Loucy (cell line): Measurements from ENCODE around the gene SDK1.

Source experiments
- H2AFZ ChIP-seq: fragments of 200-600 bp; sonication (generic); 2 replicates; pipeline ENCODE4 v1.6.0; 2016; ENCODE audit warnings: antibody characterized with exemption, mild to moderate bottlenecking, low read length, moderate library complexity
- H3F3A ChIP-seq: fragments of 200-600 bp; 2 replicates; pipeline ENCODE4 v1.6.0; 2016; ENCODE audit warnings: antibody characterized with exemption, low read depth, mild to moderate bottlenecking
- H3K27me3 ChIP-seq: fragments of 200-600 bp; sonication (generic); 2 replicates; pipeline ENCODE4 v1.6.1; 2014; ENCODE audit warnings: low read length, mild to moderate bottlenecking; ENCODE audit not compliant: insufficient read depth, poor library complexity, severe bottlenecking
- H3K36me3 ChIP-seq: fragments of 200-600 bp; sonication (generic); 2 replicates; pipeline ENCODE4 v1.6.1; 2016; ENCODE audit warnings: low read length; ENCODE audit not compliant: insufficient read depth
- H3K4me1 ChIP-seq: fragments of 200-600 bp; sonication (generic); 2 replicates; pipeline ENCODE4 v1.5.1; 2014; ENCODE audit warnings: low read length, mild to moderate bottlenecking; ENCODE audit not compliant: insufficient read depth, poor library complexity, severe bottlenecking
- H3K4me2 ChIP-seq: fragments of 200-600 bp; sonication (generic); 2 replicates; pipeline ENCODE4 v1.6.0; 2014; ENCODE audit warnings: antibody characterized with exemption, low read length, low read depth, mild to moderate bottlenecking; ENCODE audit not compliant: poor library complexity, severe bottlenecking
- H3K4me3 ChIP-seq: fragments of 200-600 bp; sonication (generic); 2 replicates; pipeline ENCODE4 v1.5.1; 2014; ENCODE audit warnings: low read length, mild to moderate bottlenecking, mixed read lengths; ENCODE audit not compliant: poor library complexity, severe bottlenecking
- H3K79me2 ChIP-seq: fragments of 200-600 bp; sonication (generic); 2 replicates; pipeline ENCODE4 v1.6.1; 2014; ENCODE audit warnings: low read length; ENCODE audit not compliant: insufficient read depth
- H3K9ac ChIP-seq: fragments of 200-600 bp; sonication (generic); 2 replicates; pipeline ENCODE4 v1.6.0; 2014; ENCODE audit warnings: mild to moderate bottlenecking, low read depth, low read length, moderate library complexity; ENCODE audit not compliant: poor library complexity, severe bottlenecking
- H3K9me2 ChIP-seq: fragments of 200-600 bp; sonication (generic); replicated peaks from 2 replicates; pipeline ENCODE4 v1.6.1; 2016; ENCODE audit warnings: low read depth, low read length, mixed read lengths
- H3K9me3 ChIP-seq: fragments of 200-600 bp; sonication (generic); 2 replicates; pipeline ENCODE4 v1.6.1; 2014; ENCODE audit warnings: mild to moderate bottlenecking, antibody characterized with exemption, low read length, low read depth; ENCODE audit not compliant: insufficient read depth
- H4K20me1 ChIP-seq: fragments of 200-600 bp; sonication (generic); 2 replicates; pipeline ENCODE4 v1.6.0; 2014; ENCODE audit warnings: antibody characterized with exemption, low read length, mild to moderate bottlenecking; ENCODE audit not compliant: insufficient read depth, poor library complexity, severe bottlenecking
- CTCF ChIP-seq: fragments of 200-600 bp; sonication (generic); conservative IDR thresholded peaks from 2 replicates; pipeline ENCODE4 v1.5.1; 2014; ENCODE audit warnings: mild to moderate bottlenecking, antibody characterized with exemption, low read length
- EZH2phosphoT487 ChIP-seq: fragments of 200-600 bp; IDR thresholded peaks from 2 replicates; pipeline ENCODE4 v1.6.1; 2018; ENCODE audit warnings: antibody characterized with exemption, mild to moderate bottlenecking, moderate library complexity, borderline replicate concordance

Gene SDK1

GRCh38 chr7:4050126-4050660, 749.1 kb downstream of the SDK1 start:
- H3K9me2 ChIP-seq = no peaks in the 10 kb centered on the region
- no peaks in the 10 kb centered on the region for H3K27me3 ChIP-seq
- H3K4me3 ChIP-seq = no peak overlapping the region
- no peaks in the 10 kb centered on the region for H3K36me3 ChIP-seq
- H3K9me3 ChIP-seq = peaks cover 4% of the 10 kb centered on the region; the same call in 1 of the 2 replicates
- no peaks in the 10 kb centered on the region for H4K20me1 ChIP-seq
- no peak overlapping the region for H2AFZ ChIP-seq
- no peaks in the 10 kb centered on the region for H3K79me2 ChIP-seq
- H3K4me2 ChIP-seq = no peak overlapping the region
- H3K4me1 ChIP-seq = no peaks in the 10 kb centered on the region
- H3F3A ChIP-seq = no peaks in the 10 kb centered on the region
- no peak overlapping the region for H3K9ac ChIP-seq
- TF ChIP-seq CTCF (no peak), EZH2phosphoT487 (no peak)

- H3K9me3 ChIP-seq = peaks cover 7% of the 10 kb centered on the region; the same call in 1 of the 2 replicates
- no peaks in the 10 kb centered on the region for H3K27me3 ChIP-seq
- H3K36me3 ChIP-seq = no peaks in the 10 kb centered on the region
- H3K79me2 ChIP-seq = no peaks in the 10 kb centered on the region
- H2AFZ ChIP-seq = no peak overlapping the region
- H3K4me2 ChIP-seq = no peak overlapping the region
- no peaks in the 10 kb centered on the region for H3K9me2 ChIP-seq
- TF ChIP-seq EZH2phosphoT487 (no peak), CTCF (no peak)
- no peaks in the 10 kb centered on the region for H3F3A ChIP-seq
- no peaks in the 10 kb centered on the region for H3K4me1 ChIP-seq
- no peak overlapping the region for H3K9ac ChIP-seq
- no peak overlapping the region for H3K4me3 ChIP-seq
- H4K20me1 ChIP-seq = no peaks in the 10 kb centered on the region
Measured at GRCh38 chr7:4051696-4052095, 750.6 kb downstream of the SDK1 start.

- Histone ChIP-seq H3K9me3 (peaks cover 7% of the 10 kb centered on the region; the same call in 1 of the 2 replicates), H3K4me1 (no peaks in the 10 kb centered on the region), H3K27me3 (no peaks in the 10 kb centered on the region), H3K9ac (no peak overlapping the region), H3F3A (no peaks in the 10 kb centered on the region), H2AFZ (no peak overlapping the region), H3K9me2 (no peaks in the 10 kb centered on the region), H3K36me3 (no peaks in the 10 kb centered on the region), H3K79me2 (no peaks in the 10 kb centered on the region), H4K20me1 (no peaks in the 10 kb centered on the region), H3K4me2 (no peak overlapping the region), H3K4me3 (no peak overlapping the region)
- TF ChIP-seq EZH2phosphoT487 (no peak), CTCF (no peak)
Measured at GRCh38 chr7:4052130-4052529, 751.1 kb downstream of the SDK1 start.
